Stimulated activated CD8-positive, alpha-beta memory T cell treated with anti-CD3 and anti-CD28 coated beads, Interleukin-12 subunit alpha, Interleukin-12 subunit beta, amount 100 ng/mL, for 4 hours (primary cell): ENCODE measurements around the gene TENT4B.

ENCODE experiments used
- DNase-seq: peaks from one replicate; pipeline ENCODE4 v3.0.0-alpha.2; 2020; ENCODE audit warnings: low read depth

Gene TENT4B

GRCh38 chr16:50257876-50258275 is 104.8 kb downstream of the TENT4B start:
- DNase-seq, result no peak

- DNase-seq, result no peak
These were observed 106.5 kb downstream of the TENT4B start for GRCh38 chr16:50259334-50260205.

- DNase-seq, result no peak
These were observed 107.4 kb downstream of the TENT4B start for GRCh38 chr16:50260206-50261159.

GRCh38 chr16:50261160-50261706 is 108.1 kb downstream of the TENT4B start:
- no peak for DNase-seq

GRCh38 chr16:50261707-50262235 is 108.7 kb downstream of the TENT4B start:
- no peak for DNase-seq

GRCh38 chr16:50263060-50263909 is 110.2 kb downstream of the TENT4B start:
- DNase-seq, result no peak

GRCh38 chr16:50263940-50264929 is 111.1 kb downstream of the TENT4B start:
- no peak for DNase-seq

- DNase-seq, result no peak
These were observed 112.2 kb downstream of the TENT4B start for GRCh38 chr16:50265260-50265659.

GRCh38 chr16:50265716-50266336 is 112.7 kb downstream of the TENT4B start:
- no peak for DNase-seq

- peak; percentile 73 for DNase-seq
These were observed 113.4 kb downstream of the TENT4B start, which contains the start of gene ADCY7 for GRCh38 chr16:50266337-50267091. TSS of gene ADCY7 (plus strand) at chr16:50266551. CDS start at chr16:50288180, 21,629 bp downstream.

- no peak for DNase-seq
These were observed 114.1 kb downstream of the TENT4B start for GRCh38 chr16:50267151-50267631.

- DNase-seq, result no peak
These were observed 114.5 kb downstream of the TENT4B start for GRCh38 chr16:50267651-50268050.

GRCh38 chr16:50268352-50268751 is 115.2 kb downstream of the TENT4B start:
- no peak for DNase-seq

GRCh38 chr16:50269061-50269705 is 116.1 kb downstream of the TENT4B start:
- no peak for DNase-seq

- no peak for DNase-seq
These were observed 116.8 kb downstream of the TENT4B start for GRCh38 chr16:50269769-50270509.

- DNase-seq, result no peak
These were observed 117.5 kb downstream of the TENT4B start for GRCh38 chr16:50270510-50271147.
